Skeletal muscle tissue (tissue), 4 donors: ENCODE data around the gene ZNF630. TPM values are rescaled to one million over a fixed set of nuclear protein-coding genes. Genes with fewer than 3 reads are reported as not detected.

ENCODE experiments used
- H3K27ac ChIP-seq: one replicate; pipeline ENCODE4 v1.7.0; 2013; ENCODE audit warnings: mild to moderate bottlenecking, low read depth, low read length, inconsistent platforms
- H3K27me3 ChIP-seq, 3 donors: one replicate each; pipeline ENCODE4 v1.7.0; 2013; ENCODE audit warnings: low read length in 3 of 3; ENCODE audit not compliant: control insufficient read depth in 3 of 3, insufficient read depth in 3 of 3
- H3K36me3 ChIP-seq, 3 donors: one replicate each; pipeline ENCODE4 v1.7.0; 2013; ENCODE audit warnings: low read length in 3 of 3; ENCODE audit not compliant: control insufficient read depth in 3 of 3, insufficient read depth in 3 of 3
- H3K4me1 ChIP-seq, 3 donors: one replicate each; pipeline ENCODE4 v1.7.0; 2013; ENCODE audit warnings: low read length in 3 of 3, mild to moderate bottlenecking in 3 of 3; ENCODE audit not compliant: control insufficient read depth in 3 of 3, insufficient read depth in 3 of 3
- H3K4me3 ChIP-seq, 3 donors: one replicate each; pipeline ENCODE4 v1.7.0; 2013; ENCODE audit warnings: low read length in 3 of 3
- H3K9ac ChIP-seq, 3 donors: one replicate each; pipeline ENCODE4 v1.7.0; 2013; ENCODE audit warnings: low read length in 3 of 3, mild to moderate bottlenecking in 3 of 3, moderate library complexity in 2 of 3, low read depth in 1 of 3
- H3K9me3 ChIP-seq, 3 donors: one replicate each; pipeline ENCODE4 v1.7.0; 2013; ENCODE audit warnings: low read length in 3 of 3; ENCODE audit not compliant: control insufficient read depth in 3 of 3
- total RNA-seq: library from RNA; depleted of rRNA; stranded (reverse); fragments of >200 nt; gene quantifications from one replicate; pipeline ENCODE4 v1.2.3, GENCODE V29; 2014
- donor health status: Osteomylitis.

Gene ZNF630
- total RNA-seq, 1 donor from 2014 or later, result 2.1 TPM

DNA sequence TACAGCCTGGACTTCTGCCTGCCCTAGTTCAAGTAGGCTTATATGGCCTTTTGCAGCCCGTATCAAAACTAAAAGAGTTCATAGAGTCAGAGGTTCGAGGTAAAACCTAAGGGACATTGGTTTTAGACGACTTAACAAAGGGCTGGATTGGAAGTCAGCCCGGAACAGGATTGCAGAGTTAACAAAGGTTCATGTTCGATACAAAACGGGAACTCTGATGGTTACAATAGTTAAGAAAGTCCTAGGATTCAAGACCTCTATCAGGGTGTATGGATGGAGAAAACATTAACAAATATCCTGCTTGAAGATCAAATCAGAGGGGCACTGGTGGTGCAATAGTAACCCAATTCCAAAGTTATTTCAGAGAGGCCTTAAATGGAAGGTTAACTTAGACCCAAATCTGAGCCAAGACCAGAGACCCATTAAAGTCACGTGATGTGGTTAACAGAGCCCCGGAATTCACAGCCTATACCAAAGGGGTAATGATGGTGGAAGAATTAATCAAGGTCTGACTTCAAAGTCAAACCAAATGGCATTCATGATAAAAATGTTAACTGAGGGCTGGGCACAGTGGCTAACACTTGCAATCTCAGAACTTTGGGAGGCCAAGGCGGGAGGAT, 656 bp upstream of the ZNF630 start:
- peak overlapping the region in 2 of 3 donors; percentile 68 to 85 for H3K9ac ChIP-seq
- no peak overlapping the region for H3K27ac ChIP-seq
- H3K36me3 ChIP-seq, result no peaks in the 10 kb centered on the region
- H3K4me3 ChIP-seq, result peak overlapping the region; percentile 66 to 82 (median 82)
- H3K9me3 ChIP-seq, result no peaks in the 10 kb centered on the region
- H3K27me3 ChIP-seq, result no peaks in the 10 kb centered on the region
- peaks cover 0 to 3% (median 0%) of the 10 kb centered on the region in 3 donors for H3K4me1 ChIP-seq

DNA sequence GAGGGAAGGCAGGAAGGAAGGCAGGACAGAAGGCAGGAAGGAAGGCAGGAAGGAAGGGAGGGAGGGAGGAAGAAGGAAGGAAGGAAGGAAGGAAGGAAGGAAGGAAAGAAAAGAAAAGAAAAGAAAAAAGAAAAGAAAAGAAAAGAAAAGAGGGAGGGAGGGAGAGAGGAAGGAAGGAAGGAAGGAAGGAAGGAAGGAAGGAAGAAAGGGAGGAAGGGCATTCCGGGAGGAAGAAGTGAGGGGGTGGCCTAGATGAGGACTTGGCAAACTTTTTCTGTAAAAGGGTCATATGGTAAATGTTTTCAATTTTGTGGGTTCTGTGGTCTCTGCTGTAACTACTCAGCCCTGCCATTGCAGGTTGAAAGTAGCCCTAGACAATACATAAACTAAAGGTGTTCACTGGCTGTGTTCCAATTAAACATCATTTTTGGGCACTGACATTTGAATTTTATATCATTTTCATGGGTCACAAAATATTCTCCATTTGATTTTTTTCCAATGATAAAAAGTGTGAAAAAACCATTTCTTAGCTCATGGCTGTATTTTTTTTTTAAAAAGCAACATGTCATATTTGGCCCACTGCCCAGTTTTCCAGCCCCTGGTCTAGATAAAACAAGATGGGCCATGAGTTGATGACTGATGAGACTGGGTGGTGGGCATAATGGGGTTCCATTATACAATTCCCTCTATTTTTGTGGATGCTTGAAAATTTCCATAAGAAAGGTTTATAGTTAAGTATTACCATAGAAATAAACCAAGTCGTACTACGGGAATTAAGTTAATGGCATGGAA, 3.1 kb downstream of the ZNF630 start:
- Histone ChIP-seq H3K9ac (no peak overlapping the region), H3K36me3 (no peaks in the 10 kb centered on the region), H3K27ac (no peak overlapping the region), H3K9me3 (no peaks in the 10 kb centered on the region), H3K27me3 (no peaks in the 10 kb centered on the region), H3K4me3 (no peak overlapping the region), H3K4me1 (peaks cover 0 to 3% (median 0%) of the 10 kb centered on the region in 3 donors)

DNA sequence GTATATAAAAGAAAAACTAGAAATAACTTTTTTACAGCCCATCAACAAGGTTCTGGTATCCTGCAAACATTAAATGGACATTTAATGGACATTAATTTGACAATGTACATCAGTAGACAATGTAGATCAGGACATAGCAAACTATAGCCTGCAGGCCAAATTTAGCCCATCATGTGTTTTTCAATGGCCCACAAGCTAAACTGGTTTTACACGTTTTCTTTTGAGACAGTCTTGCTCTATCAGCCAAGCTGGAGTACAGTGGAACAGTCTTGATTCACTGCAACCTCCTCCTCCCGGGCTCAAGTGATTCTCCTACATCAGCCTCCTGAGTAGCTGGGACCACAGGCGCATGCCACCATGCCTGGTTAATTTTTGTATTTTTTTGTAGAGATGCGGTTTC, 7.2 kb downstream of the ZNF630 start:
- Histone ChIP-seq H3K4me3 (no peak overlapping the region), H3K4me1 (no peaks in the 10 kb centered on the region), H3K9ac (no peak overlapping the region), H3K36me3 (peaks cover 4 to 9% (median 5%) of the 10 kb centered on the region in 3 donors), H3K27me3 (no peaks in the 10 kb centered on the region), H3K9me3 (peaks cover 0 to 3% (median 0%) of the 10 kb centered on the region in 3 donors), H3K27ac (no peak overlapping the region)

DNA sequence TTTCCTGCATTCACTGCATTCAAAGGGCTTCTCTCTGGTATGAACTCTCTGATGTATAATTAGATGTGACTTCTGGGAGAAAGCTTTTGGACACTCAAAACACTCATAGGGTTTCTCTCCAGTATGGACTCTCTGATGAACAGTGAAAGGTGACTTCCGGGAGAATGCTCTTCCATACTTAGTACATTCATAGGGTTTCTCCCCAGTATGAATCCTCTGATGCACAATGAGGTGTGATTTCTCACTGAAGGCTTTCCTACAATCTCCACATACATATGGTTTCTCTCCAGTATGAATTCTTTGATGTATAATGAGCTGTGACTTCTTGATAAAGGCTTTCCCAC, 12.2 kb downstream of the ZNF630 start:
- Histone ChIP-seq H3K27me3 (no peaks in the 10 kb centered on the region), H3K27ac (no peak overlapping the region), H3K4me1 (no peaks in the 10 kb centered on the region), H3K4me3 (no peak overlapping the region), H3K36me3 (peaks cover 7 to 18% (median 10%) of the 10 kb centered on the region in 3 donors), H3K9me3 (peaks cover 0 to 9% (median 0%) of the 10 kb centered on the region in 3 donors), H3K9ac (no peak overlapping the region)

DNA sequence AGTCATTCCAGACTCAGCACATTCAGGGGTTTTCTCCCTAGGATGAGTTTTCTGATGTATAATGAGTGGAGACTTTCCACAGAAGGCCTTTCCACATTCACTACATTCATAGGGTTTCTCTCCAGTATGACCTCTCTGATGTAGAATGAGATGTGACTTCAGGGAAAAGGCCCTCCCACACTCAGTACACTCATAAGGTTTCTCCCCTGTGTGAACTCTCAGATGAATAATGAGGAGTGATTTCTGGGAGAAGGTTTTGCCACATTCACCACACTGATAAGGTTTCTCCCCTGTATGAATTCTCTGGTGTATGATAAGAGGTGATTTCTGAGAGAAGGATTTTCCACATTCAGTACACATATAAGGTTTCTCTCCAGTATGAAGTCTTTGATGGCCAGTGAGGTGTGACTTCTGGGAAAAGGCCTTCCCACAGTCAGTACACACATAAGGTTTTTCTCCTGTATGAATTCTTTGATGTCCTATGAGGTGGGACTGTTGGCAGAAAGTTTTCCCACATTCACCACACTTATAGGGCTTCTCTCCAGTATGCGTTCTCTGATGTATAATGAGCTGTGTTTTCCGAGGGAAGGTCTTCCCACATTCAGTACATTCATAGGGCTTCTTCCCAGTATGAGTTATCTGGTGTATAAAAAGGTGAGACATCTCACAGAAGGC, 12.7 kb downstream of the ZNF630 start:
- peaks cover 0 to 9% (median 0%) of the 10 kb centered on the region in 3 donors for H3K9me3 ChIP-seq
- no peaks in the 10 kb centered on the region for H3K27me3 ChIP-seq
- H3K4me3 ChIP-seq, result no peak overlapping the region
- no peak overlapping the region for H3K27ac ChIP-seq
- no peak overlapping the region for H3K9ac ChIP-seq
- peaks cover 7 to 18% (median 10%) of the 10 kb centered on the region in 3 donors for H3K36me3 ChIP-seq
- no peaks in the 10 kb centered on the region for H3K4me1 ChIP-seq

DNA sequence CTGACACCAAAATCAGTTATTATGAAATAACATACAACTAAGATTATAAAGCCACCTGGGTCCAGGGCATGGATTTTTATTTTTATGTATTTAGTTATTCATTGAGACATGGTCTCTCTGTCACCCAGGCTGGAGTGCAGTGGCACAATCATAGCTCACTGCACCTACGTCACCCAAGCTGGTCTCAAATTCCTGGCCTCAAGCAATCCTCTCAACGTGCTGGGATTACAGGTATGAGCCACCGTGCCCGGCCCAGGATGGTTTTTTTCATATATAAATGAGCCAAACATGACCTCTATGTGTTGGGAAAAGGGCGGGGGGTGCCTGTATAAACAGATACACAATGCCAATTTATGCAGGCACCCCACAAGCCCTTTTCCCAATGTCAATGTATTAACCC, 24.6 kb downstream of the ZNF630 start:
- H3K36me3 ChIP-seq, result no peaks in the 10 kb centered on the region
- H3K27ac ChIP-seq, result no peak overlapping the region
- H3K4me1 ChIP-seq, result no peaks in the 10 kb centered on the region

DNA sequence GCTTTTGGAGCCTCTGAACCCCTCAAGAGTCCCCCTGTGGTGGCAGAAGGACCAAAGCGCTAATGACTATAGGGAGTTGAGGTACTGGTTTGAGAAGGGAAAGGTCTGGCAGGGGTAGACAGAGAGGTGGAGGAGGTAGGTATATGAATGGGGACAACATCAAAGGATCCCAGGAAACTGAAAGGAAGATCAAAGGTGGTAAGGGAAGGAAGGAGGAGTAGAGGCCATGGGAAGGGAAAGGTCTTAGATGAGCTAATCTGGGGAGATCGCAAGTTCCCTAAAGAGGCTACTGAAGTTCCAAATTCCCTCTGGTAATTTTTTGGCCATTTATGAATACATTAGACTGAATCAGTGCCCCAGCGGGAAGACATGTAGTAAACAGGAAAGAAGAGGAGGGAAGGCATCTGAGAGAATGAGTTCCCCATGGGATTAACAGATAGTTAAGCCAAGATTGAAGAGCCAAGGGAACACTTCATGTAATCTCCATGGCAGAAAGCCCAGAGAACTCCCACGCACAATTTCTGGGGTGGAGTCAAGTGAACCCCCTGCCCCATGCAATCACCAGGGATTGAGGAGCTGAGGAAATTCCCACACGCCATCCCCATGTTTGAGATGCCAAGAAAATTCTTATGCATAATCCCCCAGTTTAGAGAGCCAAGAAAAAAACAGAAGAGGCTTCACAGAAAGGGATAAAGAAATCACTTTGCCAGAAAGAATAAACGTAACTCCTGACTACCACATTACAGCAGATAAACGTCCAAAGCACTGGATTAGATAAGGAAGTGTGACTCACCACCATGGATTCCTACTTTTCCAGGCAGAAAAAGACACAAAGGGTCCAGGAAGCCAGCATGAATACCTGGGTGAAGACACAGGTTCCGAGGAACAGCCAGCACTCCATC, 25.8 kb downstream of the ZNF630 start:
- H3K27me3 ChIP-seq, result no peaks in the 10 kb centered on the region
- no peaks in the 10 kb centered on the region for H3K4me1 ChIP-seq
- H3K27ac ChIP-seq, result peak overlapping the region; percentile 23
- no peaks in the 10 kb centered on the region for H3K9me3 ChIP-seq
- H3K4me3 ChIP-seq, result no peak overlapping the region
- no peaks in the 10 kb centered on the region for H3K36me3 ChIP-seq
- no peak overlapping the region for H3K9ac ChIP-seq

More for the DNA sequence above, 24.6 kb downstream of the ZNF630 start:
- H3K27me3 ChIP-seq, result no peaks in the 10 kb centered on the region
- no peak overlapping the region for H3K9ac ChIP-seq
- H3K4me3 ChIP-seq, result no peak overlapping the region
- no peaks in the 10 kb centered on the region for H3K9me3 ChIP-seq

DNA sequence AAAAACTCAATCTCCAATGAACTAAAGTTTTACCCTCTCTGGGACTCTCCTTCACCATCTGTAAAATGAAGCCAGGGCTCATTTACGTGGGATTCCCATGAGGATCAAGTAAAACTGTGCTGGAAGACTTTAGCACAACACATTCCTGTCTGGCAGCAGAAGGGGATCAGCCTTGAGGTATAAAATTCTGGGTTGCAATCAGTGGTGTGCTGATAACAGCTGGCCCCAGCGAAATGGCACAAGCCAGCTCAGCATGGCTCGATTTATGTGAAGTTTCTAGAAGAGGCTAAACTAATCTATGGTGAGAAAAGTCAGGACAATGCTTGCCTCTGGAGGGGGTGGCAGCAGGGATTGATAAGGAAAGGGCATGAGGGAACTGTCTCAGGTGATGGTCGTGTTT, 28.4 kb downstream of the ZNF630 start:
- H3K27me3 ChIP-seq, result no peaks in the 10 kb centered on the region
- H3K9ac ChIP-seq, result no peak overlapping the region
- H3K36me3 ChIP-seq, result no peaks in the 10 kb centered on the region
- H3K27ac ChIP-seq, result no peak overlapping the region
- H3K4me1 ChIP-seq, result no peaks in the 10 kb centered on the region
- H3K9me3 ChIP-seq, result no peaks in the 10 kb centered on the region
- H3K4me3 ChIP-seq, result no peak overlapping the region

DNA sequence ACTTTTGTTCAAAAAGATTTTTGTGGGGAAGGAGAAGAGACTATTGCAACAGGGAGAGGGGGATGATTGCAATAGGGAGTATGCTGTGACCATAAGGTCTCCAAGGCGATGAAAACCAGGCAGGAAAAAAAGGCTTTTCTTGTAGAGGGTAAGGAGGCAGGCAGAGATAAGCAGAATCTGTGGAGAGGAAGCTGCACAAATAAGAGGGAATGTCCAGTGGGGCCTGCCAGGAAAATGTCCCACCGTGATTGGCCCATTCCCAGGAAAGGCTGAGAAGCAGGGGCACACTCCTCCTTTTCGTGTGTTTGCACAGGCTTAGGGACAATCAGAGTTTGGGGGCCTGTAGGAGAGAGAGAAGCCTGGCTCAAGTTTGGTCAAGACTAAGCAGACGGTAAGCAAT, 35.5 kb downstream of the ZNF630 start:
- H3K9me3 ChIP-seq, result no peaks in the 10 kb centered on the region
- H3K27me3 ChIP-seq, result no peaks in the 10 kb centered on the region
- H3K9ac ChIP-seq, result no peak overlapping the region
- no peaks in the 10 kb centered on the region for H3K36me3 ChIP-seq
- H3K4me1 ChIP-seq, result no peaks in the 10 kb centered on the region
- H3K4me3 ChIP-seq, result no peak overlapping the region
- no peak overlapping the region for H3K27ac ChIP-seq
